HEK293 (cell line): Measurements from ENCODE around the gene FAM210A.

Source experiments
- CTCF ChIA-PET: fragments of 350-600 bp; formaldehyde crosslinking; extraction: SDS; loops from one replicate; lab custom pipeline; 2021; ENCODE audit warnings: antibody characterized with exemption; lab: Yijun Ruan, JAX
- POLR2A ChIA-PET: fragments of 300-600 bp; formaldehyde crosslinking; extraction: SDS; loops from one replicate; lab custom pipeline; 2020; ENCODE audit warnings: antibody characterized with exemption, inconsistent platforms; lab: Yijun Ruan, JAX
- H3K27ac ChIP-seq: fragments of 200-500 bp; sonication (Bioruptor generic); 2 replicates; pipeline ENCODE4 v1.5.1; 2014; ENCODE audit warnings: low read depth, low read length, control low read depth, inconsistent platforms; ENCODE audit errors: extremely low read depth
- H3K36me3 ChIP-seq, 2 experiments: fragments of 200-500 bp in 1 of 2; sonication (Bioruptor generic) in 1 of 2; 1 replicate in 1 of 2; 2 replicates in 1 of 2; pipeline ENCODE4 v1.5.1; 2014 to 2017; ENCODE audit warnings: inconsistent platforms in 2 of 2, low read length in 2 of 2; ENCODE audit not compliant: control insufficient read depth in 2 of 2, insufficient read depth in 1 of 2
- H3K4me1 ChIP-seq: fragments of 200-500 bp; sonication (Bioruptor generic); 2 replicates; pipeline ENCODE4 v1.5.1; 2014; ENCODE audit warnings: mild to moderate bottlenecking, low read length, inconsistent platforms; ENCODE audit not compliant: control insufficient read depth, insufficient read depth
- H3K4me3 ChIP-seq: 2 replicates; pipeline ENCODE4 v1.5.1; 2011; ENCODE audit warnings: low read depth, mild to moderate bottlenecking, control low read depth, low read length, moderate library complexity
- H3K9me3 ChIP-seq: fragments of 200-500 bp; sonication (Bioruptor generic); 2 replicates; pipeline ENCODE4 v1.5.1; 2014; ENCODE audit warnings: low read depth, low read length, inconsistent platforms; ENCODE audit not compliant: control insufficient read depth, insufficient read depth
- AEBP2 ChIP-seq: fragments of 450-650 bp; formaldehyde crosslinking; IDR thresholded peaks from 2 replicates; pipeline ENCODE4 v1.5.1; 2016; ENCODE audit warnings: missing biosample characterization, missing genetic modification characterization, borderline replicate concordance
- GFI1B ChIP-seq: fragments of 450-650 bp; formaldehyde crosslinking; IDR thresholded peaks from 2 replicates; pipeline ENCODE4 v1.5.1; 2016; ENCODE audit warnings: missing biosample characterization, missing genetic modification characterization
- GLIS1 ChIP-seq: fragments of 450-650 bp; formaldehyde crosslinking; IDR thresholded peaks from 2 replicates; pipeline ENCODE4 v1.5.1; 2016; ENCODE audit warnings: missing biosample characterization, missing genetic modification characterization
- KLF8 ChIP-seq: fragments of 450-650 bp; formaldehyde crosslinking; IDR thresholded peaks from 2 replicates; pipeline ENCODE4 v1.5.1; 2016; ENCODE audit warnings: missing biosample characterization, missing genetic modification characterization
- SALL2 ChIP-seq: fragments of 450-650 bp; formaldehyde crosslinking; IDR thresholded peaks from 2 replicates; pipeline ENCODE4 v1.5.0; 2017; ENCODE audit warnings: missing biosample characterization, mild to moderate bottlenecking, missing genetic modification characterization, borderline replicate concordance
- SP7 ChIP-seq: fragments of 450-650 bp; formaldehyde crosslinking; IDR thresholded peaks from 2 replicates; pipeline ENCODE4 v1.5.1; 2016; ENCODE audit warnings: missing biosample characterization, missing genetic modification characterization
- ZBTB48 ChIP-seq: fragments of 450-650 bp; formaldehyde crosslinking; IDR thresholded peaks from 2 replicates; pipeline ENCODE4 v1.5.1; 2016; ENCODE audit warnings: missing biosample characterization, missing genetic modification characterization
- ZNF157 ChIP-seq: fragments of 450-650 bp; formaldehyde crosslinking; IDR thresholded peaks from 2 replicates; pipeline ENCODE4 v1.5.1; 2016; ENCODE audit warnings: missing biosample characterization, missing genetic modification characterization
- ZNF214 ChIP-seq: fragments of 450-650 bp; formaldehyde crosslinking; IDR thresholded peaks from 2 replicates; pipeline ENCODE4 v1.5.1; 2017; ENCODE audit warnings: missing biosample characterization, mild to moderate bottlenecking, missing genetic modification characterization, borderline replicate concordance
- ZNF24 ChIP-seq: fragments of 450-650 bp; formaldehyde crosslinking; IDR thresholded peaks from 2 replicates; pipeline ENCODE4 v1.5.1; 2016; ENCODE audit warnings: missing biosample characterization, missing genetic modification characterization
- ZNF341 ChIP-seq: fragments of 450-650 bp; formaldehyde crosslinking; IDR thresholded peaks from 2 replicates; pipeline ENCODE4; 2016; ENCODE audit warnings: low read depth, missing biosample characterization, missing genetic modification characterization
- ZNF354C ChIP-seq: fragments of 450-650 bp; formaldehyde crosslinking; IDR thresholded peaks from 2 replicates; pipeline ENCODE4 v1.5.1; 2016; ENCODE audit warnings: missing biosample characterization, missing genetic modification characterization, low read depth, borderline replicate concordance
- ZNF362 ChIP-seq: fragments of 450-650 bp; formaldehyde crosslinking; IDR thresholded peaks from 2 replicates; pipeline ENCODE4 v1.5.1; 2016; ENCODE audit warnings: missing biosample characterization, missing genetic modification characterization
- ZNF394 ChIP-seq: fragments of 450-650 bp; formaldehyde crosslinking; IDR thresholded peaks from 2 replicates; pipeline ENCODE4 v1.5.1; 2016; ENCODE audit warnings: missing biosample characterization, missing genetic modification characterization, mild to moderate bottlenecking, moderate library complexity, borderline replicate concordance
- ZNF600 ChIP-seq: fragments of 450-650 bp; formaldehyde crosslinking; IDR thresholded peaks from 2 replicates; pipeline ENCODE4 v1.5.1; 2016; ENCODE audit warnings: missing biosample characterization, missing genetic modification characterization
- ZNF639 ChIP-seq: fragments of 450-650 bp; formaldehyde crosslinking; IDR thresholded peaks from 2 replicates; pipeline ENCODE4 v1.5.1; 2016; ENCODE audit warnings: missing biosample characterization, missing genetic modification characterization
- ZNF677 ChIP-seq: fragments of 450-650 bp; IDR thresholded peaks from 2 replicates; pipeline ENCODE4 v1.5.0; 2018; ENCODE audit warnings: missing biosample characterization, mild to moderate bottlenecking, missing genetic modification characterization, moderate library complexity
- ZNF701 ChIP-seq: fragments of 450-650 bp; formaldehyde crosslinking; IDR thresholded peaks from 2 replicates; pipeline ENCODE4 v1.5.1; 2016; ENCODE audit warnings: missing biosample characterization, missing genetic modification characterization
- ZXDB ChIP-seq: fragments of 450-650 bp; formaldehyde crosslinking; IDR thresholded peaks from 2 replicates; pipeline ENCODE4 v1.5.1; 2016; ENCODE audit warnings: missing biosample characterization, missing genetic modification characterization

The FAM210A gene

GRCh38 chr18:13661779-13662256 is 64.5 kb downstream of the FAM210A start:
- Histone ChIP-seq H3K36me3 (peaks cover 5 to 6% of the 10 kb centered on the region in 2 experiments; a peak in 2 of 3 replicates), H3K9me3 (no peaks in the 10 kb centered on the region), H3K27ac (no peak overlapping the region), H3K4me3 (no peak overlapping the region), H3K4me1 (no peaks in the 10 kb centered on the region)
- CTCF ChIA-PET = interaction anchor here (1.1 kb wide), 1 partner anchor 151 kb away, joined by 3 read pairs; no protein-coding TSS in a partner anchor
- no peak for TF ChIP-seq ZNF362 (tag by site-specific recombination)
- TF ChIP-seq SP7 (tag by site-specific recombination) = no peak
- TF ChIP-seq ZNF394 (tag by site-specific recombination) = no peak
- no peak for TF ChIP-seq ZXDB
- no peak for TF ChIP-seq ZNF341 (tag by site-specific recombination)
- no peak for TF ChIP-seq ZBTB48 (tag by site-specific recombination)
- TF ChIP-seq SALL2 = no peak
- TF ChIP-seq ZNF24 = no peak
- POLR2A ChIA-PET = no interaction called here

- ChIA-PET CTCF (interaction anchor here (1.1 kb wide), 1 partner anchor 152 kb away, joined by 3 read pairs; no protein-coding TSS in a partner anchor), POLR2A (no interaction called here)
Measured at GRCh38 chr18:13661051-13661778, 65.1 kb downstream of the FAM210A start.

GRCh38 chr18:13660510-13660909 is 65.8 kb downstream of the FAM210A start:
- H3K36me3 ChIP-seq = peaks cover 0 to 6% of the 10 kb centered on the region in 2 experiments; a peak in 1 of 3 replicates
- TF ChIP-seq GFI1B (tag by site-specific recombination) (no peak), GLIS1 (tag by site-specific recombination) (no peak), ZNF157 (tag by site-specific recombination) (no peak)
- H3K9me3 ChIP-seq = no peaks in the 10 kb centered on the region
- H3K4me3 ChIP-seq = no peak overlapping the region
- no peaks in the 10 kb centered on the region for H3K4me1 ChIP-seq
- ChIA-PET CTCF (no interaction called here), POLR2A (no interaction called here)
- no peak overlapping the region for H3K27ac ChIP-seq

More at GRCh38 chr18:13661051-13661778, 65.1 kb downstream of the FAM210A start:
- H3K36me3 ChIP-seq = peaks cover 0 to 6% of the 10 kb centered on the region in 2 experiments; a peak in 1 of 3 replicates
- no peaks in the 10 kb centered on the region for H3K9me3 ChIP-seq
- no peaks in the 10 kb centered on the region for H3K4me1 ChIP-seq
- no peak overlapping the region for H3K4me3 ChIP-seq
- no peak for TF ChIP-seq KLF8
- TF ChIP-seq AEBP2 (tag by site-specific recombination) = no peak
- no peak for TF ChIP-seq ZNF701 (tag by site-specific recombination)
- TF ChIP-seq ZNF600 = no peak
- TF ChIP-seq ZNF639 (tag by site-specific recombination) = no peak
- TF ChIP-seq ZNF354C (tag by site-specific recombination) = no peak
- no peak for TF ChIP-seq ZNF214
- no peak for TF ChIP-seq ZNF677 (tag by site-specific recombination)
- H3K27ac ChIP-seq = no peak overlapping the region
